ENCODE data around the gene IFFO2.
A peak's percentile ranks its signal among the peaks of the same experiment; 100 is the strongest.

Gene IFFO2

DNA sequence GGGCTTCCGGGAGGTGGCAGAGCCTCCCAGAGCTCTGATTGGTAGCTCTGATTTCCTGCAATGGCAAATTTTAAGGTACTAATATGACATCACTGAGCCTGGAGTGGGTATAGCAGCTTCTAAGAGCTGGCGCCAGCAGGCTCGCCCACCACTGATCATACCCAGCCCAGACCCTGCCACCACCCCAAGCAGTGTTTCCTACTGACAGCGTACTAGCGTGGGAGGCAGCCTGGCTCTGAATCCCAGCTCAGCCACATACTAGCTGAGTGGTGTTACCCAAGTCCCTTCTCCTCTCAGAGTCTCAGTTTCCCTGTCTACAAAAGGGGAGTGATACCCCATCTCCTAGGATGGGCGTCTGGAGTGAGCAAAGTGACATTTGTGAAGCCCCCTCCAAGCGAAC is 41.1 kb downstream of the IFFO2 start:
- TF ChIP-seq CTCF (IDR thresholded peaks at IDR 0.05; ENCODE audit: insufficient read depth, low read depth, low read length, missing control alignments), result no peak
- H3K4me3 ChIP-seq (ENCODE audit: low read depth, low read length), result no peak overlapping the region
- no peak for DNase-seq (ENCODE audit: low read depth)

- TF ChIP-seq CTCF (IDR thresholded peaks at IDR 0.05; ENCODE audit: insufficient read depth, low read depth, low read length, missing control alignments), result peak; percentile 98
- no peak overlapping the region for H3K4me3 ChIP-seq (ENCODE audit: low read depth, low read length)
- DNase-seq (ENCODE audit: low read depth), result peak; percentile 80
Measured at GRCh38 chr1:18913065-18913835, 43.2 kb downstream of the IFFO2 start.

DNA sequence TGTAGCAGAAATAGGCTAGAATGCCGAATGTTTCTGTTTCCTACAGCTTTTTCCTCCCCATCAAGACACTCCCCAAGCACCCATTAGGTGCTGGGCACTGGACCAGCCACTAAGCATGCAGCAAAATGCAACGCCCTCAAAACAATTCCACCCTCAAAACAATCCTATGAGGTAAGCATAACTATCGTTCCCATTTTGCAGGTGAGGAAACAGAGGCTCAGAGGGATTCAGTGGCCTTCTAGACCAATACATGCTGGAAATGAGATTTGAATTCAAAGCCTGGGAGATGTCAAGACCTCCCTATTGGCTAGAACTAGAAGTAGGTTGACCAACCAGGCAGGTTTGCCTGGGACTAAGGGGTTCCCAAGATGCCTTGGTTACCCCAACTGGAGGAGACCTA is 43.9 kb downstream of the IFFO2 start:
- no peak overlapping the region for H3K4me3 ChIP-seq (ENCODE audit: low read depth, low read length)
- no peak for TF ChIP-seq CTCF (IDR thresholded peaks at IDR 0.05; ENCODE audit: insufficient read depth, low read depth, low read length, missing control alignments)
- no peak for DNase-seq (ENCODE audit: low read depth)

DNA sequence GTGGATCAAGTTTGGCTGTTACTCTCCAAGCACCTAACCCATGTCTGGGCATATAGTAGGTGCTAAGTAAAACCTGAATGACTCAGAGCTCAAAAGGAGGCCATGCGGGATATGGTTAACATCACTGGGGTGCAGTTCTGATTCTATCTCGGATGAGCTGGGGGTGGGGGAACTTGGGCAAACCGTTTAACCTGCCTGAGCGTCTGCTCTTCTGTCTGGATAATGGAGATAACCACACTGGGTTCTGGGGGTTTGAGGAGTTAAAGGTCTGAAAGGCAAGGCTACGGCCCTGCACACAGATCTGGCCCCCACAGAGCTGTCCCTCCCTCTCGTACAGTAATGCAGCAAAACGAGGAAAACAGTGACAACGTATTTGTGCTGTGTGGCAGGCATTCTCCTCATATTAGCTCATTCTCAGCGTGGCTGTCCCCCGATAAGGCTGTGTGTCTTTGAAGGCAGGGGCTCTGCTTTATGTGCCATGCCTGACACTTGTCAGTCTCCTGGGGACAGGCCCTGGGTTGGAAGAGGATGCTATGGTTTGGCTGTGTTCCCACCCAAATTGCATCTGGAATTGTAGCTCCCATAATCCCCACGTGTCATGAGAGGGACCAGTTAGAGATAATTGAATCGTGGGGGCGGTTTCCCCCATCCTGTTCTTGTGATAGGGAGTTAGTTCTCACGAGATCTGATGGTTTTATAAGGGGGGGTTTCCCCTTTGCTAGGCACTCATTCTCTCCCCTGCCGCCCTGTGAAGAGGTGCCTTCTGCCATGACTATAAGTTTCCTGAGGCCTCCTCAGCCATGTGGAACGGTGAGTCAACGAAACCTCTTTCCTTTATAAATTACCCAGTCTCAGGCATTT is 47.3 kb downstream of the IFFO2 start:
- no peak overlapping the region for H3K4me3 ChIP-seq (ENCODE audit: low read depth, low read length)
- TF ChIP-seq CTCF (IDR thresholded peaks at IDR 0.05; ENCODE audit: insufficient read depth, low read depth, low read length, missing control alignments), result no peak
- no peak for DNase-seq (ENCODE audit: low read depth)

DNA sequence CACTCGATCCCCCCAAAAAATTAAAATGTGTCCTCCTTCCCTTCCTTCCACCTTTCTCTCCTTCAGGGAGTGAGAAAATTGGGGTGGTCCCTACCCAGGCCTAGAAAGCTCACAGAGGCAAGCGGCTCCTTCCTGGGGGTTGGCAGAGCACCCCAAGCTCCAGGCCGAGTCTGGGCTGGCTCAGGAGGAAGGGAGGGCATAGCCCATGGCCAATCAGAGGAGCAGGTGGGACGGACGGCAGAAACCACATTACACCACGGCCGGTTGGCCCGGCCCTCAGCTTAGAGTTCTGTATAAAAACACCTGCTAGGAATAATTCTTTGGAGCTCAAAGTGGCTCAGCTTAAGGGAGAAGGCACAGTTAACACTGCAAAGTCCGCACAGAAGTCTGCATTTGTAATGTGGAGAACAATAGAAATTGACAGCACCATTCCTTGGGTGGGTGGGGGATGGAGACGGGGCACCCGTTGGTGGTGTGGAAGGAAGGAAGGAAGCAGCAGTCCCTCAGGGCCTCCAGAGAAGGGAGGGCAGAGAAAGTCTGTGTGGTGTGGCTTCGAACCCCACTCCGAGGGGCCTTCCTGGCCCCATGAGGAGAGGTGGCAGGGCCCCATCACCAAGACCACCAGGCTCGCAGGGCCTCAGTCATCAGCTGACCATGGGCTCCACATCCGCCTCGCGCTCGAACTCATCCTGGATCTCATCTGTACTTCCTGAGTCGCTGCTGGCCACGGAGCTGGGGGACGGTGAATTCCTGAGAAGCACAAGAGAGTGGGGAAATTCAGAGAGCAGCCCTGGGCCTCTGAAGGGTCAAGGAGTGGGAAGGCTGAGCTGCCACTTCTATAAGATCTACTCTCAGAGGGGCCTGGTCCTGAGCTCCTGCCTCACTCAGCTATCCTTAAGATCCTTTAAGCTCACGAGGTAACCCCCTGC is 48.3 kb downstream of the IFFO2 start:
- H3K4me3 ChIP-seq (ENCODE audit: low read depth, low read length), result no peak overlapping the region
- peak; percentile 14 for DNase-seq (ENCODE audit: low read depth)
- TF ChIP-seq CTCF (IDR thresholded peaks at IDR 0.05; ENCODE audit: insufficient read depth, low read depth, low read length, missing control alignments), result no peak
